ENCODE results near the gene SULT1B1. TPM values are rescaled to one million over a fixed set of nuclear protein-coding genes. Genes with fewer than 3 reads are reported as not detected.
A peak's percentile ranks its signal among the peaks of the same experiment; 100 is the strongest.

SULT1B1 gene
- total RNA-seq, 1 donor from 2014 or later: 0.46 TPM

- peak; percentile 85 for TF ChIP-seq CTCF (IDR thresholded peaks at IDR 0.05; ENCODE audit: unreplicated experiment)
- H3K4me3 Mint-ChIP-seq (ENCODE audit: low read depth): no peak overlapping the region
- no peak for DNase-seq (ENCODE audit: low spot score, unreplicated experiment)
- peaks cover 4% of the 10 kb centered on the region for H3K36me3 Mint-ChIP-seq (ENCODE audit: insufficient read depth)
- no peak overlapping the region for H3K27ac Mint-ChIP-seq
- peaks cover 17% of the 10 kb centered on the region for H3K9me3 Mint-ChIP-seq (ENCODE audit: low read depth)
- no peaks in the 10 kb centered on the region for H3K27me3 Mint-ChIP-seq
- H3K4me1 Mint-ChIP-seq (ENCODE audit: low read depth): peaks cover 16% of the 10 kb centered on the region
Measured at GRCh38 chr4:69689599-69689998, 70.8 kb downstream of the SULT1B1 start.

GRCh38 chr4:69684804-69685203 is 75.6 kb downstream of the SULT1B1 start:
- Mint-ChIP-seq H3K27me3 (no peaks in the 10 kb centered on the region), H3K27ac (no peak overlapping the region)
- DNase-seq (ENCODE audit: low spot score, unreplicated experiment): no peak

More at GRCh38 chr4:69684804-69685203, 75.6 kb downstream of the SULT1B1 start:
- Mint-ChIP-seq H3K4me3 (ENCODE audit: low read depth) (no peak overlapping the region), H3K4me1 (ENCODE audit: low read depth) (peaks cover 8% of the 10 kb centered on the region), H3K9me3 (ENCODE audit: low read depth) (no peaks in the 10 kb centered on the region), H3K36me3 (ENCODE audit: insufficient read depth) (no peaks in the 10 kb centered on the region)
- TF ChIP-seq CTCF (IDR thresholded peaks at IDR 0.05; ENCODE audit: unreplicated experiment): no peak

Other genes with a start within 250 kb of the SULT1B1 start
- not detected in 2 replicates for gene UGT2A2, start 121.0 kb downstream of the SULT1B1 start, total RNA-seq
- not detected in 2 replicates for gene UGT2A1, start 107.4 kb downstream of the SULT1B1 start, total RNA-seq
- gene SULT1E1, start 99.5 kb upstream of the SULT1B1 start, total RNA-seq: 15.3 and 24.9 TPM in 2 replicates
- gene CSN1S1, start 170.4 kb upstream of the SULT1B1 start, total RNA-seq: not detected in 2 replicates
- gene CSN2, start 205.1 kb upstream of the SULT1B1 start, total RNA-seq: not detected in 2 replicates
- gene STATH, start 235.3 kb upstream of the SULT1B1 start, total RNA-seq: not detected in 2 replicates